Neuron (in vitro differentiated cells): ENCODE data around the gene GTF2IRD1.
"Not testable (repeated sequence)": the region's sequence is repeated elsewhere in the genome, so short reads cannot be mapped to it uniquely, and the experiment has no call there.

ENCODE experiments used
- H2AFZ ChIP-seq: one replicate; pipeline ENCODE4 v1.6.1; 2013; ENCODE audit warnings: low read depth, mild to moderate bottlenecking, inconsistent platforms, low read length, moderate library complexity
- H3K27me3 ChIP-seq: one replicate; pipeline ENCODE4 v1.6.1; 2013; ENCODE audit warnings: low read length; ENCODE audit not compliant: insufficient read depth
- H3K36me3 ChIP-seq: one replicate; pipeline ENCODE4 v1.6.1; 2013; ENCODE audit warnings: low read length; ENCODE audit not compliant: insufficient read depth
- H3K4me1 ChIP-seq: one replicate; pipeline ENCODE4 v1.6.1; 2013; ENCODE audit warnings: low read length; ENCODE audit not compliant: insufficient read depth
- H3K4me3 ChIP-seq: 2 replicates; pipeline ENCODE4 v1.5.1; 2013; ENCODE audit warnings: mild to moderate bottlenecking, low read length, moderate library complexity
- H3K9me3 ChIP-seq: one replicate; pipeline ENCODE4 v1.6.1; 2013; ENCODE audit warnings: low read length

Gene GTF2IRD1

DNA sequence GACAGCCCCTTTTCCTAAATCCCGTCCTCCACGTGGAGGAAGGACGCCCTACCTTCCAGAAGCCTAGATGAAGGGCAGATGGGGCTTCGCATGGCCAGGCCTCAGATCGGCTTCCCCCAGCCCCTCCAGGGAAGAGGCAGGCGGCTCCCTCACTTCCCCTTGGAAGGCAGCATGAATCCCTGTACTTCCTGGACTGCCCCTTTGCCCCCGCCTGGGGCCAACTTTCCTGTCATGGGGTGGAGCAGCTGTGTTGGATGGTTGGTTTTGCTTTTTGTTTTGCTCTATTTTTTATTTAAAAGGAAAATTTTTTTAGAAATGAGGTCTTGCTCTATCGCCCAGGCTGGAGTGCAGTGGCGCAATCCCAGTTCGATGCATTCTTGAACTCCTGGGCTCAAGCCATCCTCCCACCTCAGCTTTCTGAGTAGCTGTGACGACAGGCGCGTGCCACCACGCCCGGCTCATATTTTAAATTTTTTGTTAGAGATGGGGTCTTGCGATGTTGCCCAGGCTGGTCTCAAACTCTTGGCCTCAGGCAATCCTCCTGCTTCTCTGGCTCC is 27.2 kb downstream of the GTF2IRD1 start:
- H3K36me3 ChIP-seq = no peaks in the 10 kb centered on the region
- peak overlapping the region; percentile 41 for H3K4me3 ChIP-seq
- peak overlapping the region; percentile 6 for H2AFZ ChIP-seq
- H3K27me3 ChIP-seq = no peaks in the 10 kb centered on the region
- peaks cover 52% of the 10 kb centered on the region for H3K4me1 ChIP-seq
- H3K9me3 ChIP-seq = no peaks in the 10 kb centered on the region

DNA sequence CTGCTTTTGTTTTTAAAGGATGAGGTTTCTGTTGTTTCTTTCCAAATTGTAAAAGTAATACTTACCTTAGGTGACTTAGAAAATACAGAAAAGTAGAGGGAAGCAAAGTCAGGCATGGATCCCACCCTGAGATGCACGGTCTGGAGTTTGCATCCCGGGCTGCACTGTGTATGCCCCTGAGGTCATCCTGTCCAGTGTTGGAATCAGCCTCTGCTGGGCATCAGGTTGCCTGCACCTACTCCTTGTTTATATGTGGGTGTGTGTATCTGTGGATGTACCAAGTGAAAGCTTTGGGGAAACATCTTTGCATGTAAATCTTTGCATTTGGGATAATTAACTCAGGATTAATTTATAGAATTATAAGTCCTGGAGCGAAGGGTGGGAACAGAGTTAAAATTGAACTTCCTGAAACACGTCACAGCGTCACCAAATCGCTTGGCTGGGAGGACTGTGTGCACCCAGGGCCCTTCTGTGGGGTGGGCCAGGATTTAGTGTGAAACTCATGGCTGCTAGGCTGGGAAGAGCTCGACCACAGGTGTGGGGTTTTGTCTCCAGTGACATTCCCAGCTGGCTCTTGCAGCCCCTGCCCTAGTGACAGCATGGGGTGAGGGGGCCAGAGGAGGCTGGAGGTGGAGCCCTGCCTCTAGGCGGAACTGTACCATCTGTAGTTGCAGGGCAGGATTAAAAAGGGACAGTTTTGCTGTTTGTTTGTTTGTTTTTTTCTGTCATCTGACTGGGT is 27.9 kb downstream of the GTF2IRD1 start:
- no peaks in the 10 kb centered on the region for H3K36me3 ChIP-seq
- H3K4me1 ChIP-seq = peaks cover 52% of the 10 kb centered on the region
- H3K27me3 ChIP-seq = no peaks in the 10 kb centered on the region
- H3K4me3 ChIP-seq = no peak overlapping the region
- H2AFZ ChIP-seq = no peak overlapping the region
- H3K9me3 ChIP-seq = no peaks in the 10 kb centered on the region

DNA sequence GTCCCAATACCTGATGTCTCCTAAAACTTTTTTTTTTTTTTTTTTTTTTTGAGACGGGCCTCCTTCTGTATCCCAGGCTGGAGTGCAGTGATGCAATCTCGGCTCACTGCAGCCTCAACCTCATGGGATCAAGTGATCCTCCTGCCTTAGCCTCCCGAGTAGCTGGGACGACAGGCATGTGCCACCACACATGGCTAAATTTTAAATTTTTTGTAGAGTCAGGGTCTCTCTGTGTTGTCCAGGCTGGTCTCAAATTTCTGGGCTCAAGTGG is 28.4 kb downstream of the GTF2IRD1 start:
- no peak overlapping the region for H3K4me3 ChIP-seq
- no peaks in the 10 kb centered on the region for H3K9me3 ChIP-seq
- H3K4me1 ChIP-seq = peaks cover 52% of the 10 kb centered on the region
- H3K36me3 ChIP-seq = no peaks in the 10 kb centered on the region
- H2AFZ ChIP-seq = no peak overlapping the region
- H3K27me3 ChIP-seq = no peaks in the 10 kb centered on the region

DNA sequence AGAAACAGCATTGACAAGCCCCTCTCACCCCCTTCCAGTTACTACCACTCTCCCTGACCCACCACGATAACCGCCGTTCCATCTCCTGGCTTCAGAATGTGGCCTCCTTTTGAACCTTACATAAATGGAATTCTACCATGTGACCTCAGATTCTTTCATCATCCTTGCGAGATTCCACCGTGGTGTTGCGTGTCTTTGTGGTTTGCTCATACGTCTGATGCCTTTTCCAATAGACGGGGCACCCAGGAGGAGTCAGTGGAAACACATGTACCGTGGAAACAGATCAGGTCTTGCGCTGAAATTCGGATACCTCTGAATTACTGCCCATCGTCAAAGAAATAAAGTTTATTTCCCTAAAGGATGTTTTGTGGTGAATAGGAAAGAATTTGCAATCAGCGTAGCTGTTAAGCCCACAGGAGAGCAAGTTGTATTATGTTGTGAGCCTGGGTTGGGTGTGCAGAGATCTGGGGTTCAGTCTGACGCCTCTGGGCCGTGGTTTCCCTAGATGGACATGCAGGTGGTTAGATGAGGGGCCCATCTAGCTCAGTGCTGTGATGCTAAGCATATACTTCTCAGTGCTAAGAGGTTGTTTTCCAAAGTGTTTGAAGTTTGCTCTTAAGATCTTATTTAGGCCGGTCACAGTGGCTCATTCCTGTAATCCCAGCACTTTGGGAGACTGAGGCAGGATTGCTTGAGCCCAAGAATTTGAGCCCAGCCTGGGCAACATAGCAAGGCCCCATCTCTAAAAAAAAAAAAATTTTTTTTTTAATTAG is 29.1 kb downstream of the GTF2IRD1 start:
- Histone ChIP-seq H3K4me1 (peaks cover 46% of the 10 kb centered on the region), H3K4me3 (no peak overlapping the region), H3K9me3 (no peaks in the 10 kb centered on the region), H3K36me3 (no peaks in the 10 kb centered on the region), H2AFZ (no peak overlapping the region), H3K27me3 (no peaks in the 10 kb centered on the region)

DNA sequence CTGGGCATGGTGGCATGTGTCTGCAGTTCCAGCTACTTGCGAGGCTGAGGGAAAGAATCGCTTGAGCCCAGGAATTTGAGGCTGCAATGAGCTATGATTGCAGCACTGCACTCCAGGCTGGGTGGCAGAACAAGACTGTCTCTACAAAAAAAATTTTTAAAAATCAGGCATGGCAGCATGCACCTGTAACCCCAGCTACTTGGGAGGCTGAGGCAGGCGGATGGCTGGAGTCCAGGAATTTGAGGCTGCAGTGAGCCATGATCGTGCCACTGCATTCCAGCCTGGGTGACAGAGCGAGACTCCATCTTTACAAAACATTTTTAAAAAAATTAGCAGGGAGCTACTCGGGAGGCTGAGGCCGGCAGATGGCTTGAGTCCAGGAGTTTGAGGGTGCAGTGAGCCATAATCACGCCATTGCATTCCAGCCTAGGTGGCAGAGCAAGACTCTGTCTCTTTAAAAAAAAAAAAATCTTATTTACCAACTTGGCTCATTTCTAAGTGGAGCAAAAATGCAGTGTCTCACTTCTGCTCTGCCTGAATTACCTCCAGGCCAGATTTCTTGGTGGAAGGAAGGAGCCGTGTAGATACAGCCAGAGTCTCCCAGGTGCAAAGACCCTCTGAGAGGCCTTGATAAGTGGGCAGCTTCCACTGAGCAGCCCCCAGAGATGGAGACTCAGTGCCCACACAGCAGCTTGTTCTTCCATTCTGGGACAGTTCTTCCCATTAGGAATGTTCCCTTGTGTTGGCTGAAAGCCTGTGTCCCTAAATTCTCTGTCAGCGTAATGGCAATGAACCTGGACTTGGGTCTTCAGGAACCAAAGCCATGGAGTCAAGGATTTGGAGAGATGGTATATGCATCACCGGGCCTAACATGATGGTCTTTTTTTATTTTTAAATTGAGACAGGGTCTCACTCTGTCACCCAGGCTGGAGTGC is 30.0 kb downstream of the GTF2IRD1 start:
- Histone ChIP-seq H3K27me3 (no peaks in the 10 kb centered on the region), H3K4me1 (peaks cover 41% of the 10 kb centered on the region), H3K36me3 (no peaks in the 10 kb centered on the region), H3K4me3 (no peak overlapping the region), H3K9me3 (no peaks in the 10 kb centered on the region), H2AFZ (no peak overlapping the region)

DNA sequence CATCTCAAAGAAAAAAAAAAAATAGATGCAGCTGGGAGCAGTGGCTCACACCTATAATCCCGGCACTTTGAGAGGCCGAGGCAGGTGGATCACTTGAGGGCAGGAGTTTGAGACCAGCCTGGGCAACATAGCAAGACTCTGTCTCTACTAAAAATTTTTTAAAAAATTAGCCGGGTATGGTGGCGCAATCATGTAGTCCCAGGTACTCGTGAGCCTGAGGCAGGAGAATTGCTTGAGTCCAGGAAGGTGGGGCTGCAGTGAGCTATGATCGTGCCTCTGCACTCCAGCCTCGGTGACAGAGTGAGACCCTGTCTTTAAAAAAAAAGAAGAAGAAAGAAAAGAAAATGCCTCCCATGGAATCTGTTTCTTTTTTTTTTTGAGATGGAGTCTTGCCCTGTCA is 31.9 kb downstream of the GTF2IRD1 start:
- no peaks in the 10 kb centered on the region for H3K36me3 ChIP-seq
- no peaks in the 10 kb centered on the region for H3K9me3 ChIP-seq
- H2AFZ ChIP-seq = no peak overlapping the region
- peaks cover 32% of the 10 kb centered on the region for H3K4me1 ChIP-seq
- no peaks in the 10 kb centered on the region for H3K27me3 ChIP-seq
- no peak overlapping the region for H3K4me3 ChIP-seq

DNA sequence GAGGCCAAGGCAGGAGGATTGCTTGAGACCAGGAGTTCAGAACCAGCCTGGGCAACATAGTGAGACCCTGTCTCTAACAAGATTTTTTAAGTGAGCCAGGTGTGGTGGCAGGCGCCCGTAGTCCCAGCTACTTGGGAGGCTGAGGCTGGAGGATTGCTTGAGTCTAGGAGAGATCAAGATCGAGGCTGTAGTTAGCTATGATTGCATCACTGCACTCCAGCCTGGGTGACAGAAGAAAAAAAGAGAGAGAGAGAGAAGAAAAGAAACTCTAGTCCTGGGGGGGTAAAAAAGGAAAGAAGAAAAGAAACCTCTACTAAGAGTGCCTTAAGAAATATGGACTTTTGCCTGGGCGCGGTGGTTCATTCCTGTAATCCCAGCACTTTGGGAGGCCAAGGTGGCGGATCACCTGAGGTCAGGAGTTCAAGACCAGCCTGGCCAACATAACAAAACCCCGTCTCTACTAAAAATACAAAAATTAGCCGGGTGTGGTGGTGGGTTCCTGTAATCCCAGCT is 34.9 kb downstream of the GTF2IRD1 start:
- H3K9me3 ChIP-seq, H3K36me3 ChIP-seq, H3K4me1 ChIP-seq, H3K4me3 ChIP-seq, H2AFZ ChIP-seq, H3K27me3 ChIP-seq: not testable (repeated sequence)

DNA sequence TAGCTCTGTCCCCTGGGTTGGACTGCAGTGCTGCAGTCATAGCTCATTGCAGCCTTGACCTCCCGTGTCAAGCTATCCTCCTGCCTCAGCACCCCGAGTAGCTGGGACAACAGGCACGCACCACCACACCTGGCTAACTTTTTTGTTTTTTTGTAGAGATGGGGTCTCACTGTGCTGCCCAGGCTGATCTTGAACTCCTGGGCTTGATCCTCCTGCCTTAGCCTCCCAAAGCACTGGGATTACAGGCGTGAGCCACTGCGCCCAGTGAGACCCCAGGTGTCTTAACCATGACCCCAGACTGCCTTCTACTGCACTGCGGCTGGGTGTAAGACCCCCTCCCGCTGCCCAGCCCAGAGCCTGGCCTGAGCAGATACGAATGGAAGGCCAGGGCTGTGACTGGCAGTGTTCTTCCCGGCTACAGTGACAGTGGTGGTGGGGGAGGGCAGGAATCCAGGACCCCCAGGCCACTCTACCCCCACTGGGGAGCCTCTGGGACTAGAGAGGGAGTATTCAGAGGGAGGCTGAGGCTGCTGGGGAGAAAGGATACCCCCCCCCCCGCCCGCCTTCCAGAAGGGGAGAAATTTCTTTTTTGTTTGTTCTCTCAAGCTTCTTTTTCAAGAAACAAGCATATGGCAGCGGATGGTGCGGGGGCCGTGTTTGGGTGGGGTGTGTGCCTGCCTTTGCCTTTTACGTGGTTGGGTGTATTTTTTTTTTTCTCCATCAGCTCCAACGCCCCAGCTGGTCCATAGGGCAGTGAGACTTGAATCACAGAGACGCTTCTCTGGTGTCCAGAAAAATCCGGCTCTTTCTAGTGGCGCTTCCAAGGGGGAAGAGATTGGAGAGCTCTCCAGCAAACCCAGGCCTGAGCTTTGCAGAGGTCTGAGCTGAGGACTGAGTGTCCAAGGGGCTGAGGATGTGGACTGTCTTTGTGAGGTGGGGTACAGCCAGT is 36.6 kb downstream of the GTF2IRD1 start:
- Histone ChIP-seq H3K4me3 (no peak overlapping the region), H3K27me3 (no peaks in the 10 kb centered on the region), H3K36me3 (no peaks in the 10 kb centered on the region), H3K9me3 (no peaks in the 10 kb centered on the region), H2AFZ (no peak overlapping the region), H3K4me1 (peaks cover 6% of the 10 kb centered on the region)

DNA sequence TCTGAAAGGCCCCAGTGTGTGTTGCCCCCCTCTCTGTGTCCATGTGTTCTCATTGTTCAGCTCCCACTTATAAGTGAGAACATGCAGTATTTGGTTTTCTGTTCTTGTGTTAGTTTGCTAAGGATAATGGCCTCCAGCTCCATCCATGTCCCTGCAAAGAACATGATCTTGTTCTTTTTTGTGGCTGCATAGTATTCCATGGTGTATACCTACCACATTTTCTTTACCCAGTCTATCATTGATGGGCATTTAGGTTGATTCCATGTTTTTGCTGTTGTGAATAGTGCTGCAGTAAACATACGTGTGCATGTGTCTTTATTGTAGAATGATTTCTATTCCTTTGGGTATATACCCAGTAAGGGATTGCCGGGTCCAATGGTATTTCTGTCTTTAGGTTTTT is 37.8 kb downstream of the GTF2IRD1 start:
- not testable (repeated sequence) for H3K36me3 ChIP-seq, H2AFZ ChIP-seq, H3K9me3 ChIP-seq, H3K4me3 ChIP-seq, H3K27me3 ChIP-seq
- peaks cover 11% of the 10 kb centered on the region for H3K4me1 ChIP-seq

DNA sequence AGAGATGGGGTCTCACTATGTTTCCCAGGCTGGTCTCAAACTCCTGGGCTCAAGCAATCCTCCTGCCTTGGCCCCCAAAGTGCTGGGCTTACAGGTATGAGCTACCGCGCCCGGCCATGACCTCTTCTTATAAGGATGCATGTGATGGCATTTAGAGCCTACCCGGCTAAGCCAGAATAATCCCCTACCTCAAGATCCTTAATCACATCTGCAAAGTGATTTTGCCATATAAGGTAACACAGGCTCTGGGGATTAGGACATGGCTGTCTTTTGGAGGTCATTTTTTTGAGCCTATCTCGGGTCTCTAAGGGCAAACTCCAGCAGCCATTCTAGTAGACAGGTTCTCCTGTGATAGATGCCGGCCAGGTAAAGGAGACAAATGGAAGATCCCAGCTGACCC is 39.6 kb downstream of the GTF2IRD1 start:
- H3K4me1 ChIP-seq = peaks cover 11% of the 10 kb centered on the region
- no peaks in the 10 kb centered on the region for H3K27me3 ChIP-seq
- H3K4me3 ChIP-seq = no peak overlapping the region
- H2AFZ ChIP-seq = no peak overlapping the region
- no peaks in the 10 kb centered on the region for H3K9me3 ChIP-seq
- no peaks in the 10 kb centered on the region for H3K36me3 ChIP-seq

DNA sequence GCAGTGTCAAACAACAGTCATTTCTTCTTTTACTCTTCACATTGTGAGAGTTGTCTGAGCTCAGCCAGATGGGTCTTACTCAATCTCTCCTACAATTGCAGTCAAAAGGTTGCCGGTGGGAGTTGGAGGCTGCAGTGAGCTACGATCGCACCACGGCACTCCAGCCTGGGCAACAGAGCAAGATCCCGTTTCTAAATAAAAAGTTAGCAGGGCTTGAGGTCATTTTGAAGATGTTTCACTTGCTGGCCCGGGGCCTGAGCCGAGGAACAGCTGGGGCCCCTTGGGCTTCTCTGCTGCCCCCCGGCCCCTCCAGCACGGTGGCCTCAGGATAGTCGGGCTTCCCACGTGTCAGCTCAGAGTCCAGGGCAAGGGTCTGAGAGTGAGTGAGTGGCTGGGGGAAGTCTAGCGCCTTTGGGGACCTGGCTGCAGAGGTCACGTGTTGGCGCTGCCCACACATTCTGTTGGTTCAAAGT is 40.4 kb downstream of the GTF2IRD1 start:
- no peaks in the 10 kb centered on the region for H3K9me3 ChIP-seq
- peaks cover 11% of the 10 kb centered on the region for H3K4me1 ChIP-seq
- no peaks in the 10 kb centered on the region for H3K36me3 ChIP-seq
- no peak overlapping the region for H3K4me3 ChIP-seq
- no peaks in the 10 kb centered on the region for H3K27me3 ChIP-seq
- H2AFZ ChIP-seq = no peak overlapping the region
